Fibroblast of skin of left biceps (primary cell): Measurements from ENCODE around the gene LHFPL2.

Experiments used
- DNase-seq, 2 experiments: peaks; one replicate each; pipeline ENCODE4 v3.0.0-alpha.2; 2013; ENCODE audit warnings: low read depth in 2 of 2

Gene LHFPL2

DNA sequence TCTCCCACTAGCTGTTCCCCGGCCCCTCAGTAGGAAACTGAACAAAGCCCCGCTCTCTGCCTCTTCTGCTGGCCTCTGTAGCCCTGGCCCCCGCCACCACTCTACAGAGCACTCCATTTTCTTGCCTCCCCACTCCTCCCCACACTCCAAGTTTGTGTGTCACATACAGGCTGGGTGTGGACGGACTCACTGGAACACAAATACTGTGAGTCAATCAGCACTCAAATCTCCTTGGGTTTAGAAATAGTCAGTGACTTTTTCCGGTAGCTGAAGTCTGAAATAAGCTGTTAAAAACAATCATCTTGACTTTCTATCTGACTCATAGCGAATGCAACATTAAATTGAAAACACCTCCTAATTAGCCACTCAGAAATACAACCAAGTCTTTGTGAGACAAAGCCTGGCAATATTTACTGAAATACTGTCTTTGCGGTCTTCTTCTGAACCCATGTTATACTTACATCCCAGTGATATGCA lies 122.5 kb downstream of the LHFPL2 start:
- no peak for DNase-seq

DNA sequence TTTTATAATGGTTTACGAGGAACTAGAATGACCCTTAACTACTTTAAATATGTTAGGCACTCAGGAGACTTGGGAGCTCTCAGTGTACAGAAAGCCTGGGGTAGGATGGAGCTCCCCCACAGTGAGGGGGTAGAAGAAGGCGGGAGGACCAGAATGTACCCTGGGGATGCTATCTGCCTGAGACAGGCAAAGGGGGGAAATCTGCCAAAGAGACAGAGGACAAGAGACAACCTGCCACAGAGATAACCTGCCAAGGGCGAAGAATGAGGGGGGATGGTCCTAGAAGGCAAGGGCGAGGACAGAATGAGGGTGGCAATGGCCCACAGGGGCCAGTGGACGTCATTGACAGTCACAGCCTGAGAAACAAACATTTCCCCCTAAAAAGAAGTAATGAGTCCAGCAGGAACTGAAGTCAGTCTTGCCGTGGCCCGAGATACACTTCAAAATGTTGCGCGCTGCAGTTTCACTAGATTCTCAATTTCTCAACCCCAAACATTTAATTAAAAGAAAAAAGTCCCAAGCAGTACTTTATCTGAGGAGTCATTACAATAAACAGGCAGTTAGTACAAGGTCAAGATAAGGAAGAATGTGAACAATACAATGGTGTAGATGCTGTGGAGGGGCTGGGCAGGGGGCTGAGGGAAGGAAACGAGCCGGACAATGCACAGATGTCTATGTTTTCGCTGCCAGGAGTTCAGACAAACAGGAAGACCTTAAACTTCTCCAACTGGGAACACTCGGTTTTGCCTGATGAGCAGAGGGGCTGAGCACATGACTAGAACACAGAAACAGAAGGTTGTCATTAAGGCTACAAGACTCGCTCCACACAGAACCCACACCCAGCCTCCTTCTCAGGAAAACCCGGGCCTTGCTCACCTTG lies 125.0 kb downstream of the LHFPL2 start:
- DNase-seq = no peak

DNA sequence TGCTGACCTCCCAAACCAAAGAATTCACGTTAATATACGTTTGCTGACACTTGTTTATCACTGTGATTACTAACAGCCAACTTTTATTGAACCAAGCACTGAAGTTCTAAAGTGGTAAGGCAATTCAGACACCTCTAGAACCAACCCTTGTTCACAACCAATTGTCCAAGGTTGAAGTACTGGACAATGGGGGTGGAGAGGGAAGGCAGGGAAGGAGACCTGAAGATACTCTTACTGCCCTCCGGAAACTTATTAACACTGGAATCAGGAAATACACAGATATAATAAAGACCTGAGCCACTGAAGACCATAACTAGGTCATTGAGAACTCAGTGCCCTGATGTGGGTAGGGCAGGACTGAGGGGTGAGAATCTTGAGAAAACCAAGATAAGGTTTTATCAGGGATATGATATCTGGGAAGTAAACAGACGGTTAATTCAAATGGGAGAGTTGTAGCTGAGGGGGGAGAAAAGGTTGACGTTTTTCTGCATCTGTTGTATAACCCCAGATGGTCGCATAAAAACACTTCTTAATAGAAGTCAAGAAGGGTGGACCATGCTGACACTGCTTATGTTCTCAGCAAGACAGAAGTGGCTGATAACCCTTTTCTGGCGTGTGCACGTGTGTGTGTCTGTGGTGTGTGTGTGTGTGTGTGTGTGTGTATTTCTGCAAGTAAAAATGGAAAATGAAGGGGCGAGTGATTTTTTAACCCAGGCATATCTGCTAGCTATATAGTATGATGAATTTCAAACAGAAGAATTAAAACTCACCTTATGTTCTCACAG lies 125.9 kb downstream of the LHFPL2 start:
- no peak for DNase-seq

DNA sequence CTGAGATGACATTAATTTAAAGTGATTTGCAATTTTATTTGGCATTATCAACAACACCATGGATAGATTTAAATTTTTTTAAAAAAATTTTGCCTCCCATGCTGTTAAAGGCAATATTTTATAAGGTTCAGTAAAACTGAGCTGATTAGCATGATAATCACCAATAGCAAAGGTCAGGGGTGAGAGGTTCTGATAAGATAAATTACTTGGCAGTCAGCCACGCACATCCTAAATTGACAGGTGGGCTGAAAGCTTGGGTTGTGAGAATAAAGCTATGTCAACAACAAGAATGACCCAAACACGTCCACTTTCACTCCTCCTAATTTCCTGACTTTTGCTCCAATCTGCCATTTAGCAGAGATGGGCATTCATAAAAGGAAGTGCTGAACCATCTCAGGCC lies 127.1 kb downstream of the LHFPL2 start:
- DNase-seq = no peak

DNA sequence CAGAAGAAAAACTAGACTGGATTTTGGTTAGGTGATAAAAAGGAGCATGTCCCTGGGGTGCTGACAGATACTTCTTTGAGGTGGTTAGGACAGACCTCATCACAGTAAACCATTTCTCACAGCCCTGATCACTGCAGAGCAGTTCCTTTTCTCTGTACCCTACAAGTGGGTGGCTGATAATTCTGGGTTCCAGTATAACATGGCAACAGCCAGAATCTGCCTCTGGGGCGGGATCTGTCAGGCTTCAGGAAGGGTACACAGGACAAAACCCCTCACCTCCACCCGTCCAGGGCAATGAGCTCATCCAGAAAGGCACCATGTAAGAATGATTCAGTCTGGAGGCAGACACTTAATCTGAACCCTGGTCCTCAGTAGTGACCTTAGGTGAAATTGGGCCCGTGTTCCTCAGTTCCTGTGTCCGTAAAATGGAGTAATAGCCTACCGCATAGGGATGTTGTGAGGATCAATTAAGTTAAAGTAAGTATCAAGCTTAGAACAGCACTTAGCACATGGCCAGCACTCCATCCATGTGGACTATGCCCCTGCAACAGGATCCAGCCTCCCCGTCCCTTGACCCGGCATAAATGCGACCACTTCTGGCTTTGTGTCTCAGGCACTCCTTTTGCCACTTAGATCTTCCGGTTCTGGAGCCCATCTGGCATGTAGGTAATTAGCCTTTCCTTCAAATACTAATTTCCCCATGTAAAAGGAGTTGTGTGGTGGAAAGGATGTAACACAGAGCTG lies 129.2 kb downstream of the LHFPL2 start:
- no peak for DNase-seq

DNA sequence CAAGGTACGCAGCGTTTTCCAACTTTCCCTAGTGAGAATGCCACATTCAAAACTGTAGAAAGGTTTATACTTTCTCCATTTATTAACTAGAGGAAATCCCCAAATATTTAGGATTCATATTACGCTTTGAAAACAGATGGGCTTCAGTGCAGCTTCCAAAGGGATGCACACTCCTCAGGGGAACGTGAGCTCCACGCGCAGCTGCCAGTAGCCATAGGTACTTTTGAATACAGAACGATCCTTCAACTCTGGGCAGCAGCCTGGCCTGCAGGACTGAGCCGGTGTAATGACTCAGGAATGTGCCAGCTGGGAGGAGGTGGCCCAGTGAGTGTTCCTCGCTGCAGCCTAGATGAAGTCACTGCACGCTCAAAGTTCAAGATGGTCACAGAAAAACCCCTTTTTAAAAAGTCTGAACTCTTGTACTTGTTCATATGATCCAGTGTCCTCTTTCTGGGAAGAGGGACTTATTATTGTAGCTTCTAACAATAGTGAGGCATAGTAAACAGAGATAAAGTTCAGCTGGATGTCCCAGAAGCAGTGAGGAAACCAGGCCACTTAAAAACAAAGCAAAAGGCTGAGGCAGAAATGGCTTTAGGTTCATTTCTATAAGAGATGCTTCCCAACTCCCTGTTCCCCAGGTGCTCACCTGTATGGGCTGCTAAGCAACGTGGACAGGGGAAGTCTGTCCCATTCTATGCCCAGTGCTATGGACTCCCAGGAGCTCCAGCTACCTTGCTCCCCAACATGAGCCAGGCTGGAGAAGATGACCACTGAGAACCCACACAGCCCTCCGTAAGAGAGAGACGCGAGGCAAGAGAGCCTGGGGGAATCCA lies 130.0 kb downstream of the LHFPL2 start:
- DNase-seq = peak; percentile 23 to 32

DNA sequence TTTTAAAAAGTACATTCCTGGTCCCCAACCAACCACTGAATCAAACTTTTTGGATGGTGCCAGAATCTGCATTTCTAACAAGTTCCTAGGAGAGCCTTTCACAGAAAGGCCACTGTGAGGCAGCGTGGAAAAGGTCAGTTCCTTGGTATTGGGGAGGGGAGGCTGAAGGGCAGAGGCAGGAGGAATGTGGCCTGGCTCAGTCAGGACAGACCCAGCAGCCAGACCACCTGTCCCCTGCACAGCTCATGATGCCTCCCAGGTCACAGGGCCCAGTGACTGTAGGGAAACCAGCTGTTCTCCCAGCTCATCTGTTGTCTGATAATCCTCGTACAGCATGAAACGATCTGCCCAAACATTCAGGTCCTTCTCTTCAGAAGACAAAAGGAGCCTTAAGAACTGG lies 132.9 kb downstream of the LHFPL2 start:
- DNase-seq = no peak

DNA sequence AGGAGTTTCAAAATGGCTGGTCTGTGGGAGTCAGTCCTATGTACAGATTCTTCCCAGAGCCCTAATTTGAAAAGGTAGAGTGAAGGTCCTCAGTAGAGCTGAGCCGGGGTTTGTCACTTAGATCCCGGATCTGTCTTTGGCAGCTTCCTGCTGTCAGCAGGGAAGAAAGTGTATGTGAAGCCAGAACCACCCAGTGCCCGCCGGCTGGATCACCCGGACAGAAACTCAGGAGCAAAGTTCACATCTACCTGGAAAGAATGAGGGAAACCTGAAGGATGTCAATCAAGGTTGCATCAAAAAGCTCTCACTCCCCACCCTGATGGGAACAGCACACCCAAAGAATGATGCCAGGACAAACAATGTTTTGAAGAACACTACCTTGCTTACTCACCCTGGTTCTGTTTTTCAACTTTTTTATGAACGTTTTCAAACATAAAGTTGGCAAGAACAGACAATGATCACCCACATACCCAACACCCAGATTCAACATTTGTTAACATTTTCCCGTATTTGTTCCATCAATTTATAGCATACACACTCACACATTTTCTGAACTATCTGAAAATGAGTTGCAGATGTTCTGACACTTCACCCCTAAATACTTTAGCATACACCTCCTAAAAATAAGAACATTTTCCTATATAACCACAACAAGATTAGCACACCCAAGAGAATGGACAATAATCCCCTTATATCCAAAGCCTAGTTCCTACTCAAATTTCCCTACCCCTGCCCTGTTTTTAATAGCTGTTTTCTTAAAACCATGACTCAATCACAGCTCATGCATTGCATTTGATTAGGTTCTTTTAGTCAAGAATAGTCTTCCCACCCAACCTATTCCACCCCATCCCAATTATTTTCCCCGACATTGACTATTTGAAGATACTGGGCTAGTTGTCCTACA lies 133.9 kb downstream of the LHFPL2 start:
- peak; percentile 34 to 47 for DNase-seq

DNA sequence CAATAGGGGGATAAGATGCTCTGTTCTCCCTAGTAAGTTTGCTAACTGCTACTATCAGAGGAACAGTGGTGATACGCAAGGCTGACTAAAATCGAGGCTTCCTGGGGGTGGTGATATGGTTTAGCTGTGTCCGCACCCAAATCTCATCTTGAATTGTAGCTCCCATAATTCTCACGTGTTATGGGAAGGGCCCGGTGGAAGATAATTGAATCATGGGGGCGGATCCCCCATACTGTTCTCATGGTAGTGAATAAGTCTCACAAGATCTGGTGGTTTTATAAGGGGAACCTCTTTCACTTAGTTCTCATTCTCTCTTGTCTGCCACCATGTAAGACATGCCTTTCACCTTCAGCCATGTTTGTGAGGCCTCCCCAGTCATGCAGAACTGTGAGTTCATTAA lies 135.1 kb downstream of the LHFPL2 start:
- DNase-seq = no peak

DNA sequence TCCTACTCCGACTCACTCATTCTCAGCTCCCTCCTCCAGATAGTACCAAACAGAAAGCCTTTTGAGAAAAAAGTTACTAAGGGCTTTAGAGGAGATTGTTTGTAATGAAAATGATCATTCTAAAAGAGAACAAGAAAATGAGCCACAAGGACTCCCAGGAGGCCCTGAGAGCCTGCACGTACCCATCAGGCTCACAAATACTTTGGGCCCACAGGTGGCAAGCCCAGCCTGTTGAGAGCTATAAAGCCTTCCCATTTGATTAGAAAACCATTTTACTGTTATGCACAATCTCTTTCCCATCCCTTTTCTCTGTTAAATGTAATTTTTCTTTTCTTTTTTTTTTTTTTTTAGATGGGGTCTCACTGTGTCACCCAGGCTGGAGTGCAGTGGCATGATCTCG lies 136.1 kb downstream of the LHFPL2 start:
- no peak for DNase-seq

DNA sequence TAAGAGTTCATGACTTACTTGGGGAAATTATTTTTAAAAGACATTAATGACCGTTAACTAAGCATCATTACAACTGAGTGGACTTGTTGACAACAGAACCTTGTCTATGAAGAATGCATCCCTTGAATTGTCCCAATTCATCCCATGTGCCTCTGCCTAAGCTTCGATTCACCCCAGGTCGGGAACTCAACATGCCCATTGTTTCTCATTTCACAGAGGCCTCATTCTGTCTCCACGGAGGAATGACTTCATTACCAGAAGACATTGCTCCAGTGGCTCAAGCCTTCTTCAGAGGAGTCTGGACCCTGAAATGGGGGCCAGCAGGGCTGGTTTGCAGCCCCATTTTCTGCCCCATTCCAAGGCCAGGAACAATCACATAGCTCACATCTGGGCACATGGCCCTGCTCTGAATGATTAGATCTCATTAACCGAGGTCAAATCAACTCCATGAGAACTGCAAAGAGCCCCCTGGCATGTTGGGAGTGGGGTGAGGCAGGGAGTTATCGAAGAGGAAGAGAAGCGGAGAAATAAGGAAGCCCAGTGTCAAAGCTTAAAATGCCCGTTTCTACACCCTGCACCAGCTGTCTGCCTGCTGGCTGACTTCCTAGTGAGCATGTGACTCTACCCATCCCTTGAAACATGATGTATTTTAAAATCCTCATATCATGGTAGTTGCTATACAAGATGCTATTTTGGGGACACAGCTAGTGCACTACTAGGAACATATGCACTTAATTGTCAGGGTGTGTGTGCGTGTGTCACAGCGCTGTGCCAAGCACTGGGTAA lies 137.3 kb downstream of the LHFPL2 start:
- DNase-seq = no peak

DNA sequence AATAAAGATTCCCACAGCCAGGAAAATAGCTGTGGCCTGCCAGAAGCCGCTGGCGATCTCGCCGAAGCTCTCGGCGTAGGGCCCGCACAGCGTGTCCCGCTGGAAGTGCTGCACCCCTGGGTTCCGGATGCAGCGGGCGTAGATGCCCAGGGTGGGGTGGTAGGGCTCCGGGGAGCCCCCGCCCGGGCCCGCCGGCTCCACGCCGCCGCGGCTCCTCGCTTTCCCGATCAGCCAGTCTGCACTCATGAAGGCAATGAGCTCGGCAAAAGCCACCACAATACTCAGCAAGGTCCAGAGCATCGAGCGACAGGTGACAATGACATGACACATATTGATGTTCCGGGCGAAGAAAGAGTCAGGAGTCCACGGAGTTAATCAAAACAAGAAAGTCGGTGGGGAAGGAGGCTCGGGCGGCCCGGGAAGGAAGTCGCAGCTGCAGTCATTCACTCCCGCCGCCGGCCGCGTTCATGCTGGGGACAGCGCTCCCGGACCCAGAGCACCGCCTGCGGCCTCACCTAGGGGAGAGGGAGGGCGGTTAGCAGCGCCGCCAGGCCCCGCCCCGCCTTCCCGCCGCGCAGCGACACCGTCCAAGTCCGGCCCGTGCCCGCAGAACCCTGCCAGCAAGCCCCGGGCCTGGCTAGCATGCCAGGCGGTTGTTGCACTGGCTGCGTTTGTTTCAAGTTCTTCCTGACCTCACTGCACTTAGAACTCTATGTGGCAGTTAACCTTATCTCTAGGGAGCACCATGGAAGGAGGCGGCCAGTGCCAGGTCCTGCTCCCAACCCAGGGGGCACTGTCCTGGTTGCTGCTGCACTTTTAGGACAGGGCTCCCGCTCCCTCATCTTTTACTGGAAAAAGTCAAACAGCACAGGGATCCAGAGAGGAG lies 138.4 kb downstream of the LHFPL2 start:
- no peak for DNase-seq

DNA sequence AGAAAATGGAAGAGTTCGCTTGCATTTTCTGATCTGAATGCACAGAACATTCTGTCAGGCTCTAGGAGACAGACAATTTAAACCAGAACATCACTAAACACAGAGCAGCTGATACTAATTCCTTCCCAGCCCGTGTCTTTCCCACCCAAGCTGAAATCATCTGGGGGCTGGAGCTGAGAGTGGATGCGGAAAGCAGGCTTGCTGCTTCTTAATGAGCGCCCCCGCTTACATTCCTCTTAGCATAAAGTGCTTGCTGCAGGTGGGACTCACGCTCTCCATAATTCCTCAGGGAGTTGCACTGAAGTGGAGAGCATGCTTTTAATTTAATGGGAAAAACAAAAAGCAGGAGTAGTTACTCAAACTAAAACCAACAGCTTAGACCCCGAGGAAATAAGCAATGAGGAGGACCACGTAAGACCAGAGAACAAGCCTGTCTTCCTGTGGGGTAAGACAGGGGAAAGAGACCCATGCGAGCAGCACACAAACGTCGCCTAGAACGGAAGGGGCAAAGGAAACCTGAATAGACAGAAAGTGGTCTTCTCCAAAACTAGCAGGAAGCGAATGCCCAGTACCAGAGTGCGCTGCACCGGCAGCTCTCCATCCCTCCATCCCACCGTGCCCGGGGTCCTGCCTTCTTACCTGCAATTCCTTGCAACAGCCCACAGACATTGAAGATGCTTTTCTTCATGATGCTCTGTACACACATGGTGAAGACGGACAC lies 139.3 kb downstream of the LHFPL2 start:
- DNase-seq = no peak

DNA sequence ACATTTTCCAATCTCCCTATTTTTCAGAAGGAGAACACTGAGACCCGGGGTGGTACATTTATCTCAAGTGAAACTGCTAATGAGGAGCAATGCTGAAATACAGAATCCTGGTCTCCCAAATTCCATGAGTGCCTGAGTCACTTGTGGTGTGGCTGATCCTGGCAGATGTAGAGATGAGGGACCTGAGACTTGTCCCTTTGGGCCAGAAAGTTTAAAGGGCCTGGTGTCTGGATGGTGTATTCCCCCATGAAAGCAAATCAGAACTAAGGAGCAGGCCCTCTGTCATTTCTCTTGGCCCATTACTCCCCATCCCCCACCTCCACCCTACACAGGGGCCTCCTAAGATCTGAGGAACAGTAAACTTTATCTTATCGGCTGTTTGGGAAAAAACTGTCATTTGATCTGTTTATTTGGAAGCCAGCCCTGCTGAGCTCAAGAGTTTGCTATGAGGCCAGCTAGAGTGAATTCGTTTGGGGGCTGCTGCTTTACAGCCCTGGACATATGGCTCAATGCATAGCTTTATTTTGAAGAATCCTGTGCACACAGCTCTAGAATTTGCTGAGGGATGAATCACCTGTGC lies 140.3 kb downstream of the LHFPL2 start:
- DNase-seq = no peak

DNA sequence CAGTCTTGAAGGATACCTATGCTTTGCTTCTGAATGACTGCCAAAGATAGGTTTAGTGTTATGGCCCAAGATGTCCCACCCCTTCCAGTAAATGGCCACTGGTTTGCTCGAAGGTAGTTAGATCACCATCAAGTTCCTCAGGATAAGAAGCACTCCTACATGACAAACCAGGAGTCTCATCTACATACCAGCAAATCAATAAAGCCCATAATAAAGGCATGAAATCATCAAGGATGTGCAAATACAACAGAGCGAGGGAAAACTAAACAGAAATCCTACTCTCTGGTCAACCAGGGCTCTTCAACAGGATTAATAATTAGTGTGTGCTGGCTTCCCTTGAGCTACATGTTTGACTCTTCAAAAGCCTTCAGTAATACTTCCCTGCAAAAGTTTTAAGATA lies 141.0 kb downstream of the LHFPL2 start:
- DNase-seq = no peak

DNA sequence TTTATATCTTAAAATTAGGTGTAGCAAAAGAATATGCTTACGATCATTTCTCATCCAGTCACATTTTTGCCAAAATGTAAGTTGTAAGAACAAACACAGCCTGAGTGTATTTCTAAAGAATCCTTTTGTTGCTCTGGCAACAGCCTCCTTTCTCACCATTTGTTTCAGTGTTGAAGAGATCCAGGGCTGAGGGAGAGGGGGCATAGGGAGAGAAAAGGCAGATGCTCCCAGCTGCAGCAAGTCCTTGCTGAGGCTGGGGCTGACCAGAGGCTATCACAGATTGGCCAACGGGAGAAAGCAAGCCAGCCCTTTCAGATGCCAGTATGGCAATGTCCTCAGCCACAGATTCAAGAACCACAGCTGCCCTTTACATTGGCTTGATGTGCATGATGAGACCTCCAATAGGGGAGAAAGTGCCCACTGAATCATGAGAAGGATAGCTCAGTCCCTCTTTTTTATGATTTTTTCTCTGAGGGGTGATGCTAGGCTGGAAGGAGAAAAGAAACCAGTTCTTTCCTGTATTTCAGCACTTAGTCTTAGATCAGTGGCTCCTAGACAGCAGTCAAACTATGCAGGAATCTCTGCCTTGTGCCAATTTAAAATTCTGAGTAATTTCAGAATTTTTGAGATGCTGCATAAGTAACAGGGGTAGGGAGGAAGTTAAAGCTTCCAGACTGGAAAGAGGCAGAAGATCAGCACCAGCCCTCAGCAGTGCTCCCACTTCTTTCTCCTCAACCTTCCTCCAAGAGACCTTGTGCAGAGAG lies 142.1 kb downstream of the LHFPL2 start:
- no peak for DNase-seq

DNA sequence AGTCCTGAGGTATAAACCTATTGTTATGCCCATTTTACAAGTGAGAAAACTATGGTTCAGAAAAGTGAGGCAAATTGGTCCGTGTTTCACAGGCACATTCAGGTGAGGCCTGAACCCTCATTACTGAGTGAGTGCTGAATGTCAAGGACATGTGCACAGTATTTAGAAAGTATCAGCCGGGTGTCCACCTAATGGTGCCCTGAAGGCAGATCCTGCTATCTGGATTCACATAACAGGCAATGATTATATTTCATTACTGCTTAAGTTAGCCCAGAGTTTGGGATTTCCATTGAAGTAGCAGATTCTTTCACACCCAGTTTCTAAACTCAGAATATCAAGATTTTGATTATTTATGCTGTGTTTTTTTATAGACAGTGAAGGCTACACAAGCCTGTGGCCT lies 142.7 kb downstream of the LHFPL2 start:
- DNase-seq = no peak
